Mucosa of rectum (tissue), 2 donors: ENCODE measurements around the gene MND1.

Source experiments
- H3K27ac ChIP-seq, 2 donors: one replicate each; pipeline ENCODE4 v1.7.0; 2013; ENCODE audit warnings: inconsistent platforms in 2 of 2, low read depth in 2 of 2, low read length in 2 of 2
- H3K27me3 ChIP-seq, 2 donors: one replicate each; pipeline ENCODE4 v1.7.0; 2013; ENCODE audit warnings: low read length in 2 of 2; ENCODE audit not compliant: control insufficient read depth in 2 of 2, insufficient read depth in 2 of 2
- H3K36me3 ChIP-seq, 2 donors: one replicate each; pipeline ENCODE4 v1.7.0; 2013; ENCODE audit warnings: low read length in 2 of 2; ENCODE audit not compliant: control insufficient read depth in 2 of 2, insufficient read depth in 2 of 2
- H3K4me1 ChIP-seq, 2 donors: one replicate each; pipeline ENCODE4 v1.7.0; 2013; ENCODE audit warnings: low read length in 2 of 2, mild to moderate bottlenecking in 1 of 2; ENCODE audit not compliant: control insufficient read depth in 2 of 2, insufficient read depth in 2 of 2
- H3K4me3 ChIP-seq, 2 donors: one replicate each; pipeline ENCODE4 v1.7.0; 2013; ENCODE audit warnings: low read length in 2 of 2
- H3K9ac ChIP-seq, 2 donors: one replicate each; pipeline ENCODE4 v1.7.0; 2013; ENCODE audit warnings: low read length in 2 of 2, low read depth in 1 of 2, mild to moderate bottlenecking in 1 of 2
- H3K9me3 ChIP-seq, 2 donors: one replicate each; pipeline ENCODE4 v1.7.0; 2013; ENCODE audit warnings: low read length in 2 of 2; ENCODE audit not compliant: control insufficient read depth in 2 of 2
- donor health status: healthy.
- donor health status: Normal muscosa, but diverticular disease.

MND1 gene, protein sequence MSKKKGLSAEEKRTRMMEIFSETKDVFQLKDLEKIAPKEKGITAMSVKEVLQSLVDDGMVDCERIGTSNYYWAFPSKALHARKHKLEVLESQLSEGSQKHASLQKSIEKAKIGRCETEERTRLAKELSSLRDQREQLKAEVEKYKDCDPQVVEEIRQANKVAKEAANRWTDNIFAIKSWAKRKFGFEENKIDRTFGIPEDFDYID

DNA sequence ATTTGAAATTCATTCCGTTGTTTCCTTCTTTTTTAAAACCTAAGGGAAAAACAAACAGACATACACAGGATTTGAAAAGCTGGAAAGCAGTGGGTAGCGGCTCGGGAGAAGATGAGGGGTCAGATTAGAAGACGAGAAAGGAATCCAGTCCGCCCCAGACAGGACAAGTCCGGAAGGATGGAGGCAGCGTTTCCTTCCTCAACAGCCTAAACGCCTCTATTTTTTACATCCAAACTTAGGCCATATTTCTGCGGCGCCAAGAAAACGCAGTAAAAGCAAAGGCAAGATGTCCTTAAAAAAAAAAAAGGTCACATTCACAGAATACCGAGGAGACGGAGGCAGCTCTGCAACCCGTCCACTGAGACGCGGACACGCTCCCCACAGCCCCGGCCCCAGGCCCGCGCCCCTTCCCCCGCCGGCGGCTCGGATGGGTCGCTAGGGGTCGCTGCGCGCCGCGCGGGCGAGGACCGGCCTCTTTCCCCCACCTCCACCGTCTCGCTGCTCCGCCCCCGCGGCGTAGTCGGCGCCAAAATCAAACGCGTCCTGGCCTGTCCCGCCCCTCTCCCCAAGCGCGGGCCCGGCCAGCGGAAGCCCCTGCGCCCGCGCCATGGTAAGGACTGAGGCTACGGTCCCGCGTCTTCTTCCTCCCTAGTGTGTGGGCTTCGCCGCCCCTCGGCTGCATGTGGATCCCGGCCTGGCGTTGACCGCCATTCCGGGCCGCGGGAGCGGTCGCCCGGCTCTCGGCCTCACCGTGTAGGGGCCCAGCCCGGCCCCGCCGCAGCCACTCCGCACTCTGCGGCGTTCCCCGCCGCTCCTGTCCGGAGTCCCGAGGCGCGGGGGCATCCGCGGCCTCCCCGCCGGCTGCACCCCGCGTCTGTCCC, at the start of gene MND1:
MND1 (plus strand) TSS at position 558 of the 881 bp plus-strand sequence; CDS start at position 608, 50 bp downstream.
- peak within 1 kb of the TSS; percentile 14 to 61 for H3K9ac ChIP-seq
- H3K27ac ChIP-seq = no peak within 1 kb of the TSS
- H3K27me3 ChIP-seq = peaks cover 0 to 3% of the 10 kb centered on the region in 2 donors
- peaks cover 4 to 19% of the 10 kb centered on the region in 2 donors for H3K4me1 ChIP-seq
- peak within 1 kb of the TSS; percentile 82 to 83 for H3K4me3 ChIP-seq
- H3K36me3 ChIP-seq = peaks cover 0 to 3% of the 10 kb centered on the region in 2 donors
- no peaks in the 10 kb centered on the region for H3K9me3 ChIP-seq

DNA sequence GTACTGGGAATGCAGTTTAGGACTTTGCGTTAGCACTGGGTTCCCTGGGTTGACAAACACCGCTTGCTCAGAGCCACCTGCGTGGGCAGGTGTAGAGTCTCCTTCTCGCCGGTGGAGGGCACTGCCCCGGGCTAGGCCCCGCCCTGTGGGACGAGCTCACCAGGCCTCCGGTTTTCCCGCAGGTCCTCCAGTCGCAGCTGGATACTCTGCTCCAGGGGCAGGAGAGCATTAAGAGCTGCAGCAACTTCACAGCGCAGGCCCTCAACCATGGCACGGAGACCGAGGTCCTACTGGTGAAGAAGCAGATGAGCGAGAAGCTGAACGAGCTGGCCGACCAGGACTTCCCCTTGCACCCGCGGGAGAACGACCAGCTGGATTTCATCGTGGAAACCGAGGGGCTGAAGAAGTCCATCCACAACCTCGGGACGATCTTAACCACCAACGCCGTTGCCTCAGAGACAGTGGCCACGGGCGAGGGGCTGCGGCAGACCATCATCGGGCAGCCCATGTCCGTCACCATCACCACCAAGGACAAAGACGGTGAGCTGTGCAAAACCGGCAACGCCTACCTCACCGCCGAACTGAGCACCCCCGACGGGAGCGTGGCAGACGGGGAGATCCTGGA, 49.2 kb upstream of the MND1 start:
- Histone ChIP-seq H3K9ac (no peak overlapping the region), H3K27me3 (no peaks in the 10 kb centered on the region), H3K27ac (no peak overlapping the region), H3K4me1 (peaks cover 0 to 5% of the 10 kb centered on the region in 2 donors), H3K36me3 (peaks cover 50 to 60% of the 10 kb centered on the region in 2 donors), H3K9me3 (no peaks in the 10 kb centered on the region), H3K4me3 (no peak overlapping the region)

DNA sequence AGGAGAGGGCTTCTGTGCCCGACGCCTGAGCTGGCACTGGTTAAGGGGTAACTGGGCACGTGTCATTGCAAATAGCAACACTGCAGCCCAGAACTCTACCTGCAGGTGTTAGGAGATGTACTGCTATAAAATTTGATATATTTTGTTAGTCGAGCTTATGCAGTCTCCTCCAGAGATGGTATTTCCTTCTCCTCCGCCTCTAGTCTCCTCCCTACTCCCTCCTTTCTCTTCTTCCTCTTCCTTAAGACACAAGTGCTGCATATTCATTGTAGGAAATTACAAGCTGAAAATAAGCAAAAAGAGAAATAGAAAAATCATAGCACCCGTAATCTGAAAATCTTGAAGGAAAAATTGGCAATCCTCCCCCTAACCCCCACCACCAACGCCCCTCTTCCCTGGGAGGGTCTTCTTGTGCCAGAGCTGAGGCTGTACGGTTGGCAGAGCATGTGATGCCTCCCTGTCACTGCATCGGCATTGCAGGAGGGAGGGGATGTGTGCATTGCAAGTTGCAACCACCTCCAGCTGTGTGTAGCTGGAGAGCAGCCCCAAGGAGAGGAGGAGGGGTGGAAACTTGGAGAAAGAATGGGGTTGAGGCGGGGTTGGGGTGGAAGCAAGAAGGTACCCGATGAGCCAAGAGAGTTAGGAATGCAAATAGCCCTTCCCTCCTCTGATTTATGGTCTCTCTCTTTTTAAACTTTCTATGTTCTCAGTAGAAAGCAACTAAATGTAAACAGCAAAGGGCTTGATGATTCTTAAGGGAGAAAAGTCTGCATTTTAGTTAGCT, 48.3 kb upstream of the MND1 start:
- H3K27ac ChIP-seq = no peak overlapping the region
- no peak overlapping the region for H3K4me3 ChIP-seq
- H3K27me3 ChIP-seq = no peaks in the 10 kb centered on the region
- H3K36me3 ChIP-seq = peaks cover 47 to 62% of the 10 kb centered on the region in 2 donors
- H3K9ac ChIP-seq = no peak overlapping the region
- no peaks in the 10 kb centered on the region for H3K9me3 ChIP-seq
- peaks cover 0 to 5% of the 10 kb centered on the region in 2 donors for H3K4me1 ChIP-seq

DNA sequence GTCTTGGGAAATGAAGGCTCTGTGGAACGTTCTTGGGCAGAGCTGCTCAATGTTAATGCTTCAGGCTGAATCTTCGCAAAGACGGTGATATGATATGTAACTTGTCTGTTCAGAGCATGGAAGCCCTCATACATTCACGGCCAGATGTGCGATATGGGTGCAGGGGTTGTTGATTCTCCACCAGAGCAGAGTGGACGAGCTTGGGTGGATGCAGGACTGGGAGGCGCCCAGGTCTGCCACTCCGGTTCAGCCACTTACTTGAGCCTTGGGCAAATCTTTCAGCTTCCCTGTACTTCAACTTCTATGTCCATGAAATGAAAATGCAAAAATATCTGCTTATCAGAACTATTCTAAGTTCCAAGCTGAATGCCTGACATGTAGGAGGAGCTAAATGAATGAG, 47.4 kb upstream of the MND1 start:
- H3K4me3 ChIP-seq = no peak overlapping the region
- H3K27ac ChIP-seq = no peak overlapping the region
- peaks cover 41 to 63% of the 10 kb centered on the region in 2 donors for H3K36me3 ChIP-seq
- no peak overlapping the region for H3K9ac ChIP-seq
- H3K9me3 ChIP-seq = no peaks in the 10 kb centered on the region
- no peaks in the 10 kb centered on the region for H3K27me3 ChIP-seq
- peaks cover 0 to 5% of the 10 kb centered on the region in 2 donors for H3K4me1 ChIP-seq

DNA sequence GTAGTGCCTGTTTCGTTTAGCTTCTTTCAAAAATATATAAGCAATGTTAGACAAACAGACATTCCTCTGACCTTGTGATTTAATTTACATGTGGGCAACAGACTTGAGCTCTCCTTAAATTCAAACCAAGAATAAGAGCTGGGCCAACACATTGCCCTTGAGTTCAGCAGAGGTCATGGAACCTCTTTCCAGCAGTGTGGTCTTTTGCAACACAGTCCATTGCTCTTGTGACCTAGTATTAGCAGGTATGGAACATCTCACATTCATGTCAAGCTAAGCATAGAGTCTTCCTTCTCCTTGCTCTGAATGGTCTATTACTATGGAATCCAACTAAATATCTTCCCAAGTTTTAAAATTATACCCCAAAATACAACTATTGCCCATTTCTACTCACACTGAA, 33.7 kb upstream of the MND1 start:
- H3K4me1 ChIP-seq = no peaks in the 10 kb centered on the region
- peaks cover 17 to 20% of the 10 kb centered on the region in 2 donors for H3K36me3 ChIP-seq
- H3K9ac ChIP-seq = no peak overlapping the region
- no peaks in the 10 kb centered on the region for H3K9me3 ChIP-seq
- H3K27me3 ChIP-seq = no peaks in the 10 kb centered on the region
- no peak overlapping the region for H3K4me3 ChIP-seq
- H3K27ac ChIP-seq = no peak overlapping the region

DNA sequence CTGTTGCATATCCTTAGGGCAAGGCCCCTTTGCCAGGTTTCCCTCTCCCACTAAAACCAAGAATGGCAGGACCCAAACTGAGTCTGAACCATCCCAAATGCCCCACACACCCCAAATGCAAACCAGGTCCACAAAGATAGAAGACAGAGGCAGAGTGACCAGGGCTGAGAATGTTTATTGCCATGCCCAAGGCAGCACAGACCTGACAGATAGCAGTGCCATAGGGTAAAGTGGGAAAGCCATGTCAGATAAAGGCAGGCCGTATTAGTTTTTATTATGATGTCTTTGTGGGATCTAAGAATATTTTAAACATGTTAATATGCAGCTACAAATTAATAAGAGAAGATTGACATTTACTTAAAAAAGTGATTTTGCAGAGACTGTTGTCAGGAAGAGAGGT, 29.6 kb upstream of the MND1 start:
- no peaks in the 10 kb centered on the region for H3K27me3 ChIP-seq

DNA sequence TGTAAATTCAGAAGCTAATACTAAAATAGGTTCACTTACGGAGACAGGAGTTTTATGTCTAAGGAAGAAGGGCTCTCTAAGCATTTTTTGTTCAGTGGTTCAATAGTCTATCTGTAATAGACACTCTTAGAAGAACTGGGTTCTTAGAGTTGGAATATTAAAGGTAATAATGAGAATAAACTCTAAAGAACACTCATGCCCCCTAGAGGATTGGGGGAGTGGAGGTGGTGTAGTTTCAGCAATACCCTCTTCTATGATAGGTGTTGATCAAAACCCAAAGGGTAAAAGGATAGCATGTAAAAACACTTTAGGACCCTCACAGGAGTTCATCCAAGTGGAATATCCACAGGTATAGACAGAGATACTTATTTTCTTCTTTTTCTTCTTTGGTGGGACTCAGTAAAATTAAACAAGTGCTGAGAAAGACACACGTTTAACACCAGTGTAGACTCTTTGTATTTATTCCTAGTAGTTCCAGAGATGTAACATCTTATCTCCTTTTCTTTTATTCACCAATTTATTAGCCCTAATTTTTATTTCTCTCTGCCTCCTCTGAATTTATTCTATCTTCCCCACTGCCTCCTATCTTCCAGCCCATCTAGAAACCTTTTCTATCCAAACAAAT, 25.7 kb upstream of the MND1 start:
- Histone ChIP-seq H3K36me3 (peaks cover 24 to 36% of the 10 kb centered on the region in 2 donors), H3K4me1 (no peaks in the 10 kb centered on the region), H3K27me3 (no peaks in the 10 kb centered on the region), H3K9me3 (no peaks in the 10 kb centered on the region), H3K4me3 (no peak overlapping the region), H3K27ac (no peak overlapping the region), H3K9ac (no peak overlapping the region)

More for the DNA sequence above, 29.6 kb upstream of the MND1 start:
- Histone ChIP-seq H3K4me1 (no peaks in the 10 kb centered on the region), H3K9me3 (no peaks in the 10 kb centered on the region), H3K36me3 (peaks cover 12 to 14% of the 10 kb centered on the region in 2 donors), H3K27ac (no peak overlapping the region), H3K4me3 (no peak overlapping the region), H3K9ac (no peak overlapping the region)

DNA sequence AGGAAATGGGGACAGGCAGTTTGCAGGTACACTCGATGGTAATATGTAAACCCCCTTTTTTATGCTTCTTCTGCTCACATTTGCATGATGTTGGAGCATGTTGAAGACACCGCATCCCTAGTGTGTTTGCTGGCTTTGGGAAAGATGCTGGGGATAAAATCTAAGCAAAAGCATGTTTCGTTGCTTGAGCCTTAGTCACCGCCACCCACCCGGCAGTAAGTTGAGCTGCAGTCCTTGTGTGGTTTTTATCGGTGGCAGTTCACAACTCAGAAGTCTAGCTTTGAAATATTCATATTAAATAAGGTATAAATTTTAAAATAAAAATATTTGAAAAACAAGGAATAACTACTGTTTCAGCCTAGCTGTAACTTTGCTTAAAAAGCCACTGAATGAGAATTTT, 21.7 kb upstream of the MND1 start:
- Histone ChIP-seq H3K4me3 (no peak overlapping the region), H3K4me1 (no peaks in the 10 kb centered on the region), H3K36me3 (peaks cover 35 to 37% of the 10 kb centered on the region in 2 donors), H3K9ac (no peak overlapping the region), H3K9me3 (no peaks in the 10 kb centered on the region), H3K27ac (no peak overlapping the region), H3K27me3 (no peaks in the 10 kb centered on the region)

DNA sequence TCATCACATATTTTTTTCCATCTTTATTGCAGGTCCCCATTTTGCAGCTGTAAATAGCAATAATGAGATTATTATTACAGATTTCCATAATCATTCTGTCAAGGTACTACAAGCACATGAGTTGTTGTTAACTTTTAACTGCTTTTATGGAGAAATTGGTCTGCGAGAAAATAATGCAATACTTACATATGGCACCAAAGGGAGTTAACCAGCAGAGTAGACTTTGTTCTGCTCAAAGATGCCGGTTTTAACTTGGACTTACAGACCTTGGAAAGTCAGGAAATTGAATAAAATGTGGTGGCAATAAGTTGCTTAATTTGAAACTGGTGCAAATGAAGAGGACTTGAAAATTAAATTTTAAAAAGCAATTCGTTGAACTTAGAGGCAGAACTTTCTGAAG, 20.4 kb upstream of the MND1 start:
- no peaks in the 10 kb centered on the region for H3K4me1 ChIP-seq
- H3K4me3 ChIP-seq = no peak overlapping the region
- H3K27me3 ChIP-seq = no peaks in the 10 kb centered on the region
- peaks cover 33 to 37% of the 10 kb centered on the region in 2 donors for H3K36me3 ChIP-seq
- H3K27ac ChIP-seq = no peak overlapping the region
- H3K9ac ChIP-seq = no peak overlapping the region
- no peaks in the 10 kb centered on the region for H3K9me3 ChIP-seq
